Ecto neural progenitor cell (in vitro differentiated cells): ENCODE data around the gene SLC5A2.
"Not testable (repeated sequence)": the region's sequence is repeated elsewhere in the genome, so short reads cannot be mapped to it uniquely, and the experiment has no call there.

ENCODE experiments used
- DNase-seq: peaks from one replicate; pipeline ENCODE4 v3.0.0-alpha.2; 2018; ENCODE audit warnings: low spot score

The SLC5A2 gene

GRCh38 chr16:31475946-31476302 is 7.0 kb upstream of the SLC5A2 start:
- no peak for DNase-seq

DNA sequence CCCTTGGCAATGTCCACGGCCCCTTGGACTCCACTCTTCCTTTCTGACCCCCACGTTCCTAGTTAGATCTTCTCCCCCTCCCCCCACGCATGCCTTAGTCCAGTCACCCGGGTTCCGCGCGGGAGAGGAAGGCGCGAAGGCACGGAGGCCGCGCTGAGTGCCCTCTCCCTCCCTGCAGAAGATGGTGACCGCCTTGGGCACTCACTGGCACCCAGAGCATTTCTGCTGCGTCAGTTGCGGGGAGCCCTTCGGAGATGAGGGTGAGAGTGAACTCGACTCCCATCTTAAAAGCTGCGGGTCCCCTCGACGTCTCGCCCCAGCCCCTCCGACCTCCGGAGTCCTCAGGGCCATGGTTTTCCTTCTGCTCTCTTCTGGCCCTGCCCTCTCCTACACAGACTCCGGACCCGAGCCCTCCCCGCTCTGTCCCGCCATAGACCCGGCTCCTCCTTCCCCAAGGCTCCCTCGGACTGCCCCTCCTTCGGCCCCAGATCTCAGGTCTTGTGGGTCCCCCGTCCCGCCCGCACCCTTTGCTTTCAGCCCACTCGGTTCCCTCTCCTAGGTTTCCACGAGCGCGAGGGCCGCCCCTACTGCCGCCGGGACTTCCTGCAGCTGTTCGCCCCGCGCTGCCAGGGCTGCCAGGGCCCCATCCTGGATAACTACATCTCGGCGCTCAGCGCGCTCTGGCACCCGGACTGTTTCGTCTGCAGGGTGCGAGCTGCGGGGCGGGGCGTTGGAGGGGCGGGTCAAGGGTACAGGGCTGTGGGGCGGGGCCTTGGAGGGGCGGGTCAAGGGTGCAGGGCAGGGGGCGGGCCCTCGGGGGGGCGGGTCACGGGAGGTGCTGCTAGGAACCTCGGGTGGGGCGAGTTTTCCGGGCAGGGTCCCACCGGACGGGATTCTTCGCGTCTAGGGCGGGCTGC is 6.4 kb upstream of the SLC5A2 start:
- peak; percentile 65 for DNase-seq

- no peak for DNase-seq
These were observed 5.4 kb upstream of the SLC5A2 start for GRCh38 chr16:31477220-31478216.

DNA sequence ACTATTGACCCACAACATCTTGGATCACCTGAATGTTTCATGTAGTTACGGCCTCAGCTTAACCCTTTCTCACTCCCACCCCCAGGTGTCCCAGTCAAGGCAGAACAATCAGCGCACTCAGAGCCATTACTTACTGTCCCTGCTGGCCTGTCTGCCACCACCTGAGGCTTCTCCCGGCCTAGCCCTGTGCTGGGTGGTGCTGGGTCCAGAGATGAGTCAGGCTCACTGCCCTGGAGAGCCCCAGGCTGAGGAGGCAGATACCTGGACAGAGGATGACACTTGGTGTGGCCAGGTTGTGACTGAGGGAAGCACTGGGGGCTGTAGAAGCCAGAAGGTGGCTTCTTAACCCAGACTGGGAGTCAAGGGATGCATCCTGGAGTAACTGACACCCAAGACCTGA is 4.0 kb upstream of the SLC5A2 start:
- DNase-seq, result no peak

GRCh38 chr16:31479751-31480150 is 3.2 kb upstream of the SLC5A2 start:
- no peak for DNase-seq

GRCh38 chr16:31480851-31481536 is 1.9 kb upstream of the SLC5A2 start:
- no peak for DNase-seq

GRCh38 chr16:31484048-31484447 is 1.1 kb downstream of the SLC5A2 start:
- DNase-seq, result not testable (repeated sequence)

DNA sequence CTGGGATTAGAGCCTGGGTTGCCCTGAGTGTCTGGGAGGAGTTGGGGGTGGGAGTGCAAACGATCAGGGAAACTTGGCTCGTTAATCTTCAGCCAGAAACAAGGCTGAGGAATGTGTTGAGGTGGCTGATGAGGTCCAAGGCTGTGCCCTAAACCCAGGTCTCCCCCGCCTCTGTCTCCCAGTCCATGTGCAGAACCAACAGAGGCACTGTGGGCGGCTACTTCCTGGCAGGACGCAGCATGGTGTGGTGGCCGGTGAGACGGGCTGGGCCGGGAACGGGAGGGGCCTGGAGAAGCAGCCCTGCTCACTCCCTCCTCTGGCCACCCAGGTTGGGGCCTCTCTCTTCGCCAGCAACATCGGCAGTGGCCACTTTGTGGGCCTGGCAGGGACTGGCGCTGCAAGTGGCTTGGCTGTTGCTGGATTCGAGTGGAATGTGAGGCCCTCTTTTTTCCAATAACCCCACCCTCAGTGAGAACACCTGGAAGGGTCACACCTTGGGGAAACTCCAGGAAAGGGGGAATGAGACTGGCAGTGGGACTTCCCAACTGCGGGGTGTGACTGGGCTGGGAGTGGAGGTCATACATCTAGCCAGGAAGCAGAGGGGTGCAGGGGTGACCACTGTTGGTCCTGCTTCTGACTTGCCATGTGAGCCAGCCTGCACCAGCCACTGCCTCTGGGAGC is 1.7 kb downstream of the SLC5A2 start:
- DNase-seq, result no peak

DNA sequence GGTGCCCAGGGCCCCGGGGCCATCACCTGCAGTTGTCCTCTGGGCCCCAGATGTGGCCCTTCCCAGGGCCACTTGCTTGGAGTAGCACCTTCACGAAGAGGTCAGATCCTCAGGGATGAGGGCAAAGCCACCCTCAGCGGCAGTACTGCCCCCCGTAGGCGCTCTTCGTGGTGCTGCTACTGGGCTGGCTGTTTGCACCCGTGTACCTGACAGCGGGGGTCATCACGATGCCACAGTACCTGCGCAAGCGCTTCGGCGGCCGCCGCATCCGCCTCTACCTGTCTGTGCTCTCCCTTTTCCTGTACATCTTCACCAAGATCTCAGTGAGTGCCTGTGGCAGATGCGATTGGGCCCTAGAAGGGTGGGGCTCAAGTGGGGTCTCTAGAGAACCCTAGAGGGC is 2.6 kb downstream of the SLC5A2 start:
- DNase-seq, result no peak

DNA sequence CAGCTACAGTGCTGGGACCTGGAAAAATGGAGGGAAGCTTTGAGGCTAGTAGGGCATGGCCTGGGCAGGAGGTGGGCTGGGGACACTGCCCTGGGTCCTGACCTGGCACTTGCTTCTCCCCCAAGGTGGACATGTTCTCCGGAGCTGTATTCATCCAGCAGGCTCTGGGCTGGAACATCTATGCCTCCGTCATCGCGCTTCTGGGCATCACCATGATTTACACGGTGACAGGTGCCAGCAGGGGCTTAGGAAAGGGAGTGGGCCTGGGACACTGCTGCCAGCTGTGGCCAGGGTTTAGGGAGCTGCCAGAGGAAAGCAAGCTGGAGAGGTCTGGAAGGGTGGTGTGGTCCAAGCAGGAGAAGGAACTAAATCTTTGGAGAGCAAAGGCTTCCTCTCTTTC is 3.1 kb downstream of the SLC5A2 start:
- no peak for DNase-seq

DNA sequence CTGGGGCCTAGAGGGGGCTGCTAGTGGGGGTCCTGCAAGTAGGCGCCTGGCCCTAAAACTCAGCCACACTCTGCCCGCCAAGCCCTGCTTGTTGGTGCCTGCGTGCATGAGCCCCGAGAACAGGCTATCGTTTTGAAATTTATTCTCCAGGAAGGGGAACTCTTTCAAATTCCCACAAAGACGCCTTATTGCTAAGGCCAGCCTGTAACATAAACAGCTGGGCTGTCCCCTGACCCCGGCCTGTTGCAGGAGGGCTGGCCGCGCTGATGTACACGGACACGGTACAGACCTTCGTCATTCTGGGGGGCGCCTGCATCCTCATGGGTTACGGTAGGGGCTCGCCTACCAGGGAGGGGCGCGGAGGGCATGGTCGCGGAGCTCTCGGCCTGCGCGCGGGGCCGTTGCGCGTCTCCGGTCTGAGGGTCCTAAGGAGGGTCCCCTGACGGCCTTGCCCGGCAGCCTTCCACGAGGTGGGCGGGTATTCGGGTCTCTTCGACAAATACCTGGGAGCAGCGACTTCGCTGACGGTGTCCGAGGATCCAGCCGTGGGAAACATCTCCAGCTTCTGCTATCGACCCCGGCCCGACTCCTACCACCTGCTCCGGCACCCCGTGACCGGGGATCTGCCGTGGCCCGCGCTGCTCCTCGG is 4.3 kb downstream of the SLC5A2 start:
- DNase-seq, result no peak

GRCh38 chr16:31487720-31488467 is 5.0 kb downstream of the SLC5A2 start:
- DNase-seq, result peak; percentile 64

GRCh38 chr16:31488468-31489297 is 5.8 kb downstream of the SLC5A2 start:
- DNase-seq, result no peak

DNA sequence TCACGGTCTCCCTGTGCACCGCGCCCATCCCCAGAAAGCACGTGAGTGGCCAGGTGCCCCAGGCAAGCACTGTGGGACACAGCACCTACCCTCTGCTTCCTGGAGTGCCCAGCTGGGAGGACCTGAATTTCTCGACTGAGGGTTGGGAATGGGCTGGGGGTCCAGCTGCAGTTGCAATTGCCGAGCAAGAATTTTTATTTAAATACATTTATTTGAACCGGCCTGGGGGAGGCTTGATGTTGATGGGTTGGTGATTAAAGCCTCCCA is 6.3 kb downstream of the SLC5A2 start:
- DNase-seq, result no peak

GRCh38 chr16:31489616-31490584 is 7.0 kb downstream of the SLC5A2 start:
- DNase-seq, result no peak

DNA sequence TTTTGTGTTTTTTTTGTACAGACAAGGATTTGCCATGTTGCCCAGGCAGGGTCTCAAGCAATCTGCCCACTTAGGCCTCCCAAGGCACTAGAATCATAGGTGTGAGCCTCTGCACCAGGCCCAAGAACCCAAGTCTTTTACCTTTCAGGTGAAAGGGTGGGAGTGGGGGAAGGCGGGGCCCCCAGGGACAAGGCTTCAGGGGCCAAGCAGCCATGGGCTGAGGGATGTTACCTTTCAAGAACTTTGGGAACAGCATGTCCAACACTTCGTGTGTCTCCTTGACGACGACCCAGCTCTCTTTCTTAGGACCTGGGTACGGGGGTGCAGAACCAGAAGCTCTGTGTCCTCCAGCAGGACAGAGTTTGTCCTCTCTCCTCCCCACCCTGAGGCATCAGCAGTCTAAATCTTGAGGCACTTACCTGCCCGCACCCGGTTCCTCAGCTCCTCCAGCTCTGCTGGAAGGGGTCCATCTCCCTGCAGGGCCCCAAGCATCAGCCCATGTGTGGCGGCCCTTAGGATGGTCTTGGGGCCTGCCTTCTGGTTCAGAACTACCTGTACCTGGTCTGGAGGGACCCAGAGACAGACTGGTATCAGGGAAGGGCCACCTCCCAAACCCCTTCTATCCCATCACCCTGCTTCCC is 9.0 kb downstream of the SLC5A2 start:
- no peak for DNase-seq

- no peak for DNase-seq
These were observed 10.7 kb downstream of the SLC5A2 start for GRCh38 chr16:31493506-31494125.

DNA sequence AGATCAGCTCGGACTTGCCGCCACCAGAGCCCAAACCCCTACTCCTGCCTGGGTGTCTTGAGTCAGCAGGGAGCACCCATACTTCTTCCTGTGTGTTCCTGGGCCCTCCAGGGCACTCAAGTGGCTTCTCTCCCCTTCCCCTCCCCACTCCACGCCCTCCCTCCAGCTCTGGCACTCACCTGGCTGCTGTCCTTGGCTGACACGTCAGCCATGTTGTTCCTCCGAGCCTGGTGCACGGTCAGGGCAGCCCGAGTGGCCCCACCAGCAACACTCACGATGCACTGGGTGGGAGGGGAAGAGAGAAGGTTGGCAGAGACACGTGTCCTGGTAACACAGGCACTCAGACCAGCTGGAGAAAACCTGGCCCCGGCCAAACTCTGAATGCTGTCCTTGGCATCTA is 13.7 kb downstream of the SLC5A2 start:
- no peak for DNase-seq
